ENCODE results near the gene NMT1. TPM values are rescaled to one million over a fixed set of nuclear protein-coding genes. Genes with fewer than 3 reads are reported as not detected.

Gene NMT1
- total and polyA plus RNA-seq, 2 of the 13 experiments (the other 11 are each of a cell fraction or from before 2014, with no cell fraction given), result 75.7 to 142 TPM

- TF ChIP-seq ZNF318 (CRISPR knock-in tag; IDR thresholded peaks at IDR 0.05) (no peak), NFE2L2 (IDR thresholded peaks at IDR 0.05; ENCODE audit: low read length) (no peak), NCOA5 (CRISPR knock-in tag; IDR thresholded peaks at IDR 0.05) (peak; percentile 45; the same call in 1 of the 2 replicates), HMG20A (CRISPR knock-in tag; IDR thresholded peaks at IDR 0.05; ENCODE audit: borderline replicate concordance) (no peak), RELA (CRISPR knock-in tag; IDR thresholded peaks at IDR 0.05) (peak; percentile 93; the same call in 1 of the 2 replicates), ZNF703 (CRISPR knock-in tag; IDR thresholded peaks at IDR 0.05; ENCODE audit: borderline replicate concordance) (no peak), BORCS8-MEF2B (CRISPR knock-in tag; IDR thresholded peaks at IDR 0.05) (peak; percentile 85), ZNF382 (CRISPR knock-in tag; IDR thresholded peaks at IDR 0.05; ENCODE audit: borderline replicate concordance) (no peak), PITX1 (CRISPR knock-in tag; IDR thresholded peaks at IDR 0.05) (peak; percentile 80), ZNF564 (CRISPR knock-in tag; IDR thresholded peaks at IDR 0.05) (peak; percentile 44; the same call in 1 of the 2 replicates), ZNF44 (CRISPR knock-in tag; IDR thresholded peaks at IDR 0.05) (no peak), NCOA2 (CRISPR knock-in tag; IDR thresholded peaks at IDR 0.05) (no peak), E2F2 (CRISPR knock-in tag; IDR thresholded peaks at IDR 0.05; ENCODE audit: borderline replicate concordance) (no peak), SPEN (CRISPR knock-in tag; IDR thresholded peaks at IDR 0.05; ENCODE audit: low read depth) (peak; percentile 91), ZNF788 (CRISPR knock-in tag; IDR thresholded peaks at IDR 0.05; ENCODE audit: borderline replicate concordance) (peak; percentile 80; the same call in 1 of the 2 replicates), FOXJ3 (CRISPR knock-in tag; IDR thresholded peaks at IDR 0.05; ENCODE audit: borderline replicate concordance) (no peak), SCMH1 (CRISPR knock-in tag; IDR thresholded peaks at IDR 0.05; ENCODE audit: borderline replicate concordance) (no peak)
Measured at GRCh38 chr17:45021607-45022287, 39.4 kb upstream of the NMT1 start (continued).

Measured in HepG2 (cell line).